ENCODE measurements around the gene TIGAR.

TIGAR gene

DNA sequence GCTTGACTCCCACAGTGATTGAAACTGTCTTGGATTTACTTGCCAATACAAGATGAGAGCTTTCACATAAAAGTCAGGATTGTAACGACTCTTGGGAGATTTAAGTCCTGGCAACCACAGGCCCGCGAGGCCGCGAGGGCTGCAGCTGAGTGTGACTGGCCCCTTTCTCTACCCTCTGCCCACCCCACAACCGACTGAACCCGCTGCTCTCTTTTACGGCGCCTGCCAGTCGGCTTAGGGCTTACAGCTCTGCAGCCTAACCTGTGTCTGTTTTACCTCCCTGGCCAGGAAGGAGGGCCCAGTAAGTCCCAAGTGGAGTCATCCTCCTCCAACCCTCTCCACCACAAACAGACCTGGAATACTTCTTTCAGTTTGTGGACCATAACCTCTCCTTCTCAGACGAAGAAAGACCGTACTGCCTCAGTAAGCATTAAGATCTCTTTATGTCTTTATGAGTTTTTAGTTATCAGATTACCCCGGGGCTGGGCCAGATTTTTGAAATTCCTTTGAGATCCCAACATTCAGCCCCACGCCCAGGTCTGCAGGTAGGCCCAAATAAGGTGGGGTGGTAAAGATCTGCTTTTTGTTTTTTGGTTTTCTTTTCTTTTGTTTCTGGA, 12.6 kb upstream of the TIGAR start:
- no peak overlapping the region for H3K4me3 ChIP-seq (ENCODE audit: low read length)
- WGBS (ENCODE audit: insufficient coverage, insufficient read length), result no CpG with 5 or more reads among the region's 14 CpGs
- H3K9me3 ChIP-seq (ENCODE audit: control insufficient read depth, insufficient read depth, low read length), result no peaks in the 10 kb centered on the region
- no peaks in the 10 kb centered on the region for H3K27me3 ChIP-seq (ENCODE audit: control insufficient read depth, insufficient read depth, low read length)
- H3K36me3 ChIP-seq (ENCODE audit: control insufficient read depth, insufficient read depth, low read length), result peaks cover 3% of the 10 kb centered on the region; the same call in 1 of the 2 replicates
- no peak for DNase-seq (ENCODE audit: low read depth, low spot score)
- peaks cover 5% of the 10 kb centered on the region; the same call in 1 of the 2 replicates for H3K4me1 ChIP-seq (ENCODE audit: control insufficient read depth, insufficient read depth, low read length)
- no peak overlapping the region for H3K27ac ChIP-seq (ENCODE audit: low read length)

DNA sequence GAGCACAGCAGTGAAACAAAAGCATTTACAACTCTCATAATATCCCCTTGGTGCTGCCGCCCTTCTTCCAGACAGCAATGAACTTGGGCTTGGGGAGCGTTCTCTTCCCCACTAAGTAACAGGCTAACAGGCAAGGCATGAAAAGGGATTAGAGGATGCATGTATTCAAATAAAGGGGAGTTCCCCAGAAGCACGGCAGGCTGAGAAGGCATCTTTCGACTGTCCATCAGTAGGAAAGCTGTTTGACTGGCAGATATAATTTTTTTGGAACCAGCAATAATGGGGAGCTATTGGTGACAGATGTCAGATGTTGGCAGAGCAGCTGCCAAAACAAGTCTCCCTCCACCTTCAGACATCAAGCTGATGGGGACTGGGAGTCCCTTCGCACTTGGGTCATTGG, 9.2 kb upstream of the TIGAR start:
- no CpG with 5 or more reads among the region's 5 CpGs for WGBS (ENCODE audit: insufficient coverage, insufficient read length)

DNA sequence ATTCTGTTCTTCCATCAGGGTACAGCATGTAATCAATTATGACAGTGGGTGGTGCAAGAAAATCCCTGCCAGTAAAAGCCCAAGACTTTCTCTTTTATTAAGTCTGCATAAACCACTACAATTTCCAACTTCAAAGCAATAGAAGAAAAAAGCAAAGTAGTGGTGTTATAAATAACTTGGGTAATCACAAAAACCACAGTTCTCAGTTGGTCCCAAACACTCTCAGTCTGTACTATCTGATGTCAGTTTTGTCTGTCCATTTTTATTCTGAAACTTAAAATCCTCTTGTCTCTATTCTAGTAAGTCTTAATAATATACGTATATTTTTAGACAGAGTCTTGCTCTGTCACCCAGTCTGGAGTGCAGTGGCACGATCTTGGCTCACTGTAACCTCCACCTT, 8.8 kb upstream of the TIGAR start:
- Histone ChIP-seq H3K4me1 (ENCODE audit: control insufficient read depth, insufficient read depth, low read length) (peaks cover 2% of the 10 kb centered on the region; the same call in 1 of the 2 replicates), H3K27me3 (ENCODE audit: control insufficient read depth, insufficient read depth, low read length) (no peaks in the 10 kb centered on the region)
- no CpG with 5 or more reads among the region's 2 CpGs for WGBS (ENCODE audit: insufficient coverage, insufficient read length)

More for the DNA sequence above, 9.2 kb upstream of the TIGAR start:
- Histone ChIP-seq H3K27me3 (ENCODE audit: control insufficient read depth, insufficient read depth, low read length) (no peaks in the 10 kb centered on the region), H3K9me3 (ENCODE audit: control insufficient read depth, insufficient read depth, low read length) (no peaks in the 10 kb centered on the region), H3K36me3 (ENCODE audit: control insufficient read depth, insufficient read depth, low read length) (no peaks in the 10 kb centered on the region), H3K27ac (ENCODE audit: low read length) (no peak overlapping the region), H3K4me3 (ENCODE audit: low read length) (no peak overlapping the region), H3K4me1 (ENCODE audit: control insufficient read depth, insufficient read depth, low read length) (peaks cover 5% of the 10 kb centered on the region; the same call in 1 of the 2 replicates)
- no peak for DNase-seq (ENCODE audit: low read depth, low spot score)

DNA sequence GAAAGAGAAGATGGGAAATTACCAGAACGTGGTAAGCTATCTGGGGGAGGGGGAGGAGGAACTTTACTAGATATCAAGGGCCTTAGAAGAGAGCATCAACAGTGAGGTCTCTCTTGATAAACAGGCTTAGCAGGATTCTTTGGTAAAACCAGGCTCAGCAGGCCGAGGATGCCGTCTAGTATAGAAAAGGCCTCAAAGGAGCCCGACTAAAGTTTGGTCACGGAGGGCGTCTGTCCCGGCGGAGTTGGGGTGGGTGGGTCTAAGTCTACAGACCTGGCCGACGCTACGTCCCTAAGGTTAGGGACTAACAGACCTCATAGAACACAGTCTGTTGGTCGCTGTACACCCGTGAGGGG, 538 bp upstream of the TIGAR start:
- H3K36me3 ChIP-seq (ENCODE audit: control insufficient read depth, insufficient read depth, low read length), result no peaks in the 10 kb centered on the region
- peak overlapping the region; percentile 48; the same call in 1 of the 2 replicates for H3K4me3 ChIP-seq (ENCODE audit: low read length)
- no peak for DNase-seq (ENCODE audit: low read depth, low spot score)
- no peak overlapping the region for H3K27ac ChIP-seq (ENCODE audit: low read length)
- WGBS (ENCODE audit: insufficient coverage, insufficient read length), result no CpG with 5 or more reads among the region's 13 CpGs
- H3K4me1 ChIP-seq (ENCODE audit: control insufficient read depth, insufficient read depth, low read length), result no peaks in the 10 kb centered on the region
- no peaks in the 10 kb centered on the region for H3K9me3 ChIP-seq (ENCODE audit: control insufficient read depth, insufficient read depth, low read length)
- no peaks in the 10 kb centered on the region for H3K27me3 ChIP-seq (ENCODE audit: control insufficient read depth, insufficient read depth, low read length)

More for the DNA sequence above, 8.8 kb upstream of the TIGAR start:
- Histone ChIP-seq H3K27ac (ENCODE audit: low read length) (no peak overlapping the region), H3K4me3 (ENCODE audit: low read length) (no peak overlapping the region), H3K9me3 (ENCODE audit: control insufficient read depth, insufficient read depth, low read length) (no peaks in the 10 kb centered on the region), H3K36me3 (ENCODE audit: control insufficient read depth, insufficient read depth, low read length) (no peaks in the 10 kb centered on the region)
- no peak for DNase-seq (ENCODE audit: low read depth, low spot score)

DNA sequence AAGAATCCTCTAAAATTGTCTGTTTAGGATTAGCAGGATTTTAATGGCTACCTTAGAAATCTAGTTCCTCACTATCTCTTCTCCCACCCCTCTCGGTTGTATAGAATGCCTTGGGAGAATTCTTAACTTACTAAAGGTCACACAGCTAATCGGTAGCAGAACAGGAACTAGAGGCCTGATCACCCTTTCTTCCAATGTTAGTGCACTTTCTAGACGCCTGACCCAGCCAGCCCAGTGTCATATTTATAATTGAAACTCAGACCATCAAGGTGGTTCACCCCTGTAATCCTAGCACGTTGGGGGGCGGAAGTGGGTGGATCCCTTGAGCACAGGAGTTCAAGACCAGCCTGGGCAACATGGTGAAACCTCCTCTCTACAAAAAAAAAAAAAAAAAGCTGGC, 1.7 kb downstream of the TIGAR start:
- DNase-seq (ENCODE audit: low read depth, low spot score), result no peak
- H3K36me3 ChIP-seq (ENCODE audit: control insufficient read depth, insufficient read depth, low read length), result no peaks in the 10 kb centered on the region
- H3K27me3 ChIP-seq (ENCODE audit: control insufficient read depth, insufficient read depth, low read length), result no peaks in the 10 kb centered on the region
- H3K9me3 ChIP-seq (ENCODE audit: control insufficient read depth, insufficient read depth, low read length), result no peaks in the 10 kb centered on the region
- H3K4me1 ChIP-seq (ENCODE audit: control insufficient read depth, insufficient read depth, low read length), result no peaks in the 10 kb centered on the region
- H3K4me3 ChIP-seq (ENCODE audit: low read length), result no peak overlapping the region
- no peak overlapping the region for H3K27ac ChIP-seq (ENCODE audit: low read length)
- WGBS (ENCODE audit: insufficient coverage, insufficient read length), result no CpG with 5 or more reads among the region's 5 CpGs

DNA sequence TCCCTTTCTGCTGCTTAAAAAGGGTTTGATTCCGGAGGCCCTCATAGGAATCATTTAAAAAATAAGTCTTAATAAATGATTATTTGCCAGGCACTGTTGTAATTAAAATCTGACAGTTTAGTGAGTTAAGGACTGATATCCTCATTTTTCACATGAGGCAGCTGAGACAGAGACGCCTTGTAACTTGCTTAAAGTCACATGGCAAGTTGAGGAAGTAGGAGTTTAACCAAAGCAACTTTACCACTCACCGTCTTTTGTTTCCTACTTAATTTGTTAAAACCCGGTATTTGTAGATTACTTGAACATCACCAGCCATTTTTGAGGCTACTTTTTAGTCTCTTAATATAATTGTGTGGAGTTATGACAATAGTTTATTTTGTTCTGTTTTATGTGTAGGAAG, 2.4 kb downstream of the TIGAR start:
- Histone ChIP-seq H3K4me3 (ENCODE audit: low read length) (no peak overlapping the region), H3K36me3 (ENCODE audit: control insufficient read depth, insufficient read depth, low read length) (no peaks in the 10 kb centered on the region), H3K27me3 (ENCODE audit: control insufficient read depth, insufficient read depth, low read length) (no peaks in the 10 kb centered on the region), H3K27ac (ENCODE audit: low read length) (no peak overlapping the region), H3K4me1 (ENCODE audit: control insufficient read depth, insufficient read depth, low read length) (no peaks in the 10 kb centered on the region), H3K9me3 (ENCODE audit: control insufficient read depth, insufficient read depth, low read length) (no peaks in the 10 kb centered on the region)
- WGBS (ENCODE audit: insufficient coverage, insufficient read length), result no CpG with 5 or more reads among the region's 4 CpGs
- DNase-seq (ENCODE audit: low read depth, low spot score), result no peak

DNA sequence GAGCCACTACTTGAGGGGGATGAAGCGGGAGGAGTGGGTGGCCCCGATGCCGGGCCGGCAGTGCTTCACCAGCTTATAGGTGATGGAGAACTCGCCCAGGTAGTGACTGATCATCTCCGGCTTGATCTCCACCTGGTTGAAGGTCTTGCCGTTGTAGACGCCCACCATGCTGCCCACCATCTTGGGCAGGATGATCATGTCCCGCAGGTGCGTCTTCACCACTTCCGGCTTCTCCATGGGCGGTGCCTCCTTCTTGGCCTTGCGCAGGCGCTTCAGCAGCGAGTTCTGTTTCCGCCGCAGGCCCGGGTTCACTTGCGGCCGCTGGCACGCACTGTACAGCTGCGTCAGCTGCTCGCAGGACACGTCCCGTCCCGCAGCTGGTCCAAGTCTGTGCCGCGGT, 3.4 kb downstream of the TIGAR start:
- no peak for DNase-seq (ENCODE audit: low read depth, low spot score)
- no peaks in the 10 kb centered on the region for H3K4me1 ChIP-seq (ENCODE audit: control insufficient read depth, insufficient read depth, low read length)
- H3K27me3 ChIP-seq (ENCODE audit: control insufficient read depth, insufficient read depth, low read length), result no peaks in the 10 kb centered on the region
- no peak overlapping the region for H3K27ac ChIP-seq (ENCODE audit: low read length)
- no CpG with 5 or more reads among the region's 28 CpGs for WGBS (ENCODE audit: insufficient coverage, insufficient read length)
- H3K4me3 ChIP-seq (ENCODE audit: low read length), result no peak overlapping the region
- H3K9me3 ChIP-seq (ENCODE audit: control insufficient read depth, insufficient read depth, low read length), result no peaks in the 10 kb centered on the region
- no peaks in the 10 kb centered on the region for H3K36me3 ChIP-seq (ENCODE audit: control insufficient read depth, insufficient read depth, low read length)

DNA sequence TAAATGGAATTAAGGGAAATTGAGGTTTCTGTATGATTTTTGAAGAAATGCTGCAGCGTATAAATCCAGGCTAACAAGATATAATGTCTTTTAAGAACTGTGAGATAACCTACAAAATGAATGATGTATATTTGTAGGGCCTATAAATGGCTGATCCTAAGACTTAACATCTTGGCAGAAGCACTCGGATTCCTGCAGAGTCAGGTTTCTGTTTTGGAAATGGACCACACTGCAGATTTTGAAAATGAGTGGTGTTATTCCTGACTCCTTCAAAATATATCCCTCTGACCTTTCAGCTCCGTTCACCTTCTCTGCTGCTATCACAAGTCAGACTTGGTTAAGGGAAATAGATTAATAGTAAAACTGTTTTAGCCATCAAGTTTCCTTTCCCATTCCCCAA, 5.0 kb downstream of the TIGAR start:
- WGBS (ENCODE audit: insufficient coverage, insufficient read length), result no CpG with 5 or more reads among the region's 3 CpGs

DNA sequence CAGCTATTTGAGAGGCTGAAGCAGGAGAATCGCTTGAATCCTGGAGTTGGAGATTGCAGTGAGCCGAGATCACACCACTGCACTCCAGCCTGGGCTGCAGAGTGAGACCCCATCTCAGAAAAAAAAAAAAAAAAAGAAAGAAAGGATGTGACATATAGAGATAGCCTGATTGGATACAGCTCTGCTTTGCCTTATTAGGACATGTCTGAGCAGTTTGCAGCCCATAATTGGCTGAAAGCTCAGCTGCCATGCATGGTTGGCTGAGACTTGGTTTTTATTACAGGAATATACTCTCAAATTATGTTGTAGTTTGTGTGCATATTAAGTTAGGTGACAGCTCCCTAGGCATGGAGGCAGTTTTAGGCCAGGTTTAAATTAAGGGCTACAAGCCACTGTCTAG, 6.3 kb downstream of the TIGAR start:
- Histone ChIP-seq H3K27ac (ENCODE audit: low read length) (no peak overlapping the region), H3K36me3 (ENCODE audit: control insufficient read depth, insufficient read depth, low read length) (no peaks in the 10 kb centered on the region), H3K27me3 (ENCODE audit: control insufficient read depth, insufficient read depth, low read length) (no peaks in the 10 kb centered on the region), H3K9me3 (ENCODE audit: control insufficient read depth, insufficient read depth, low read length) (no peaks in the 10 kb centered on the region), H3K4me3 (ENCODE audit: low read length) (no peak overlapping the region), H3K4me1 (ENCODE audit: control insufficient read depth, insufficient read depth, low read length) (no peaks in the 10 kb centered on the region)
- no peak for DNase-seq (ENCODE audit: low read depth, low spot score)
- no CpG with 5 or more reads among the region's 2 CpGs for WGBS (ENCODE audit: insufficient coverage, insufficient read length)

More for the DNA sequence above, 5.0 kb downstream of the TIGAR start:
- no peaks in the 10 kb centered on the region for H3K9me3 ChIP-seq (ENCODE audit: control insufficient read depth, insufficient read depth, low read length)
- no peaks in the 10 kb centered on the region for H3K36me3 ChIP-seq (ENCODE audit: control insufficient read depth, insufficient read depth, low read length)
- no peak overlapping the region for H3K27ac ChIP-seq (ENCODE audit: low read length)
- no peaks in the 10 kb centered on the region for H3K4me1 ChIP-seq (ENCODE audit: control insufficient read depth, insufficient read depth, low read length)
- H3K4me3 ChIP-seq (ENCODE audit: low read length), result no peak overlapping the region
- DNase-seq (ENCODE audit: low read depth, low spot score), result no peak
- no peaks in the 10 kb centered on the region for H3K27me3 ChIP-seq (ENCODE audit: control insufficient read depth, insufficient read depth, low read length)

DNA sequence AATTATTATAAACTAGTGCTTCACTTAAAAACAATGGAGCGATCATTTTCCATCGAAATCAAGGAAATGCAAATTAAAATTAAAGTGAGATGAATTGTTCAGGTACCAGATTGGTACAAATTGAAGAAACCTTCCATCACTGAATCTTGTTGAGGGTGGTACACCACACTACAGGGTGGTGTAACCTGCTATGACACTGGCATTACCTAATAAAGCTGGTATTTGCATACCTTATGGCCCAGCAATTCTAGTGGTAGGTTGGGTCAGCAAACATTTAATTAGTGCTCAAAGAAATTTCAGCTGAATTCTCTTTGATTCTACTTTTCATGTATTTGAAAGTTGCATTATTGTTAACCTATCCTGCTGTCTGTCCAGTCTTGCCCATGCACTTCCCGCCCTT, 9.2 kb downstream of the TIGAR start:
- WGBS (ENCODE audit: insufficient coverage, insufficient read length), result no CpG with 5 or more reads among the region's 3 CpGs
- Histone ChIP-seq H3K4me3 (ENCODE audit: low read length) (no peak overlapping the region), H3K27me3 (ENCODE audit: control insufficient read depth, insufficient read depth, low read length) (no peaks in the 10 kb centered on the region), H3K36me3 (ENCODE audit: control insufficient read depth, insufficient read depth, low read length) (no peaks in the 10 kb centered on the region; the same call in 1 of the 2 replicates), H3K4me1 (ENCODE audit: control insufficient read depth, insufficient read depth, low read length) (no peaks in the 10 kb centered on the region), H3K27ac (ENCODE audit: low read length) (no peak overlapping the region), H3K9me3 (ENCODE audit: control insufficient read depth, insufficient read depth, low read length) (no peaks in the 10 kb centered on the region)
- DNase-seq (ENCODE audit: low read depth, low spot score), result no peak

DNA sequence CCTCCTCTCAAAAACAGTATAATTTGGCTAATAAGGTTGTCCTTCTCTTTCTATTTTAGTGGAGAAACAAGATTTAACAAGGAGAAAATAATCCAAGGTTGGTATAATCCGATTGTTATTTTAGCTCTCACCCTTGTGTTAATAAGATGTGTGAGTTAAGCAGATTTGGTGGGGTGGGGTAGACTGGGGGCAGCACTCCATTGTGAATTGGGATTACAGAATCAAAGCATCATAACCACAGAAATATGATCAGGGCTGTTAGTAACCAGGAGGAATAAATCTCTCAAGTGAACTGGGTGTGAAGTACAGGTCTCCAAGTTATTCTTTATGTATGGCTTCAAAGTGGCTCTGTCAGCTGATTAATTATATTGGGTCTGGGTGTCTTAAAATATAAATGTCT, 10.2 kb downstream of the TIGAR start:
- DNase-seq (ENCODE audit: low read depth, low spot score), result no peak
- Histone ChIP-seq H3K4me1 (ENCODE audit: control insufficient read depth, insufficient read depth, low read length) (no peaks in the 10 kb centered on the region), H3K27ac (ENCODE audit: low read length) (no peak overlapping the region), H3K36me3 (ENCODE audit: control insufficient read depth, insufficient read depth, low read length) (no peaks in the 10 kb centered on the region; the same call in 1 of the 2 replicates), H3K4me3 (ENCODE audit: low read length) (no peak overlapping the region), H3K9me3 (ENCODE audit: control insufficient read depth, insufficient read depth, low read length) (no peaks in the 10 kb centered on the region), H3K27me3 (ENCODE audit: control insufficient read depth, insufficient read depth, low read length) (no peaks in the 10 kb centered on the region)
- WGBS (ENCODE audit: insufficient coverage, insufficient read length), result no CpG with 5 or more reads among the region's 1 CpG

Data from iPS DF 6.9 (cell line).